DMS53 treated with DMSO at 0.1 percent for 48 hours (cell line): ENCODE results near the gene HNRNPL.
"Not testable (repeated sequence)": the region's sequence is repeated elsewhere in the genome, so short reads cannot be mapped to it uniquely, and the experiment has no call there.

Experiments used
- DNase-seq: peaks from one replicate; lab custom pipeline; 2025; ENCODE audit not compliant: unreplicated experiment; lab: John Stamatoyannopoulos, UW

Gene HNRNPL

GRCh38 chr19:38803543-38803942 lies 46.2 kb downstream of the HNRNPL start:
- DNase-seq, result no peak

GRCh38 chr19:38801359-38802095 lies 48.3 kb downstream of the HNRNPL start:
- no peak for DNase-seq

GRCh38 chr19:38800577-38801347 lies 49.0 kb downstream of the HNRNPL start:
- DNase-seq, result no peak

- DNase-seq, result peak; percentile 37
Measured at GRCh38 chr19:38799104-38799503, 50.7 kb downstream of the HNRNPL start.

- DNase-seq, result not testable (repeated sequence)
Measured at GRCh38 chr19:38797781-38798180, 52.0 kb downstream of the HNRNPL start.

GRCh38 chr19:38796154-38796553 lies 53.6 kb downstream of the HNRNPL start:
- no peak for DNase-seq

- no peak for DNase-seq
Measured at GRCh38 chr19:38795549-38795948, 54.2 kb downstream of the HNRNPL start.

GRCh38 chr19:38793671-38794070 lies 56.1 kb downstream of the HNRNPL start:
- no peak for DNase-seq

- peak; percentile 2 for DNase-seq
Measured at GRCh38 chr19:38793177-38793576, 56.6 kb downstream of the HNRNPL start.

GRCh38 chr19:38792250-38793111 lies 57.3 kb downstream of the HNRNPL start:
- no peak for DNase-seq

GRCh38 chr19:38791451-38792064 lies 58.2 kb downstream of the HNRNPL start:
- not testable (repeated sequence) for DNase-seq

GRCh38 chr19:38790507-38791403 lies 59.0 kb downstream of the HNRNPL start:
- DNase-seq, result not testable (repeated sequence)

GRCh38 chr19:38788478-38789243 lies 61.1 kb downstream of the HNRNPL start, which contains the start of gene LGALS7B:
Gene LGALS7B (plus strand): TSS chr19:38789200. CDS start chr19:38789227, 27 bp downstream.
- DNase-seq, result no peak

GRCh38 chr19:38786572-38787265 lies 63.1 kb downstream of the HNRNPL start:
- DNase-seq, result no peak
